DOHH2 (cell line): ENCODE data around the gene CTSH.
"Not testable (repeated sequence)": the region's sequence is repeated elsewhere in the genome, so short reads cannot be mapped to it uniquely, and the experiment has no call there.

Source experiments
- H3F3A ChIP-seq: fragments of 200-600 bp; sonication (generic), shearing (Covaris generic); 2 replicates; pipeline ENCODE4 v1.6.0; 2016; ENCODE audit warnings: antibody characterized with exemption, mild to moderate bottlenecking; ENCODE audit not compliant: control insufficient read depth, insufficient read depth
- H3K27ac ChIP-seq: fragments of 200-600 bp; sonication (generic); 2 replicates; pipeline ENCODE4 v1.5.1; 2014; ENCODE audit warnings: low read depth, mild to moderate bottlenecking, low read length, moderate library complexity
- H3K27me3 ChIP-seq: fragments of 200-600 bp; sonication (generic); 2 replicates; pipeline ENCODE4 v1.6.1; 2014; ENCODE audit warnings: mild to moderate bottlenecking, low read length, mixed read lengths; ENCODE audit not compliant: control insufficient read depth
- H3K36me3 ChIP-seq: fragments of 200-600 bp; sonication (generic); 2 replicates; pipeline ENCODE4 v1.6.1; 2014; ENCODE audit warnings: mild to moderate bottlenecking, low read length, moderate library complexity, mixed read lengths; ENCODE audit not compliant: control insufficient read depth
- H3K4me1 ChIP-seq: fragments of 200-600 bp; sonication (generic); 2 replicates; pipeline ENCODE4 v1.6.1; 2014; ENCODE audit warnings: mild to moderate bottlenecking, low read length, mixed read lengths; ENCODE audit not compliant: control insufficient read depth
- H3K4me2 ChIP-seq: fragments of 200-600 bp; sonication (generic); 2 replicates; pipeline ENCODE4 v1.6.0; 2014; ENCODE audit warnings: mild to moderate bottlenecking, low read length, moderate library complexity
- H3K4me3 ChIP-seq: fragments of 200-600 bp; sonication (generic); 2 replicates; pipeline ENCODE4 v1.5.1; 2014; ENCODE audit warnings: mild to moderate bottlenecking, low read length, mixed read lengths
- H3K79me2 ChIP-seq: fragments of 200-600 bp; sonication (generic); 2 replicates; pipeline ENCODE4 v1.6.1; 2014; ENCODE audit warnings: mild to moderate bottlenecking, low read length, mixed read lengths; ENCODE audit not compliant: control insufficient read depth
- H3K9me2 ChIP-seq: fragments of 200-600 bp; sonication (generic); replicated peaks from 2 replicates; pipeline ENCODE4 v1.6.1; 2014; ENCODE audit warnings: mild to moderate bottlenecking, low read length, mixed read lengths; ENCODE audit not compliant: control insufficient read depth
- H3K9me3 ChIP-seq: fragments of 200-600 bp; sonication (generic); 2 replicates; pipeline ENCODE4 v1.6.1; 2014; ENCODE audit warnings: antibody characterized with exemption, low read length, mixed read lengths; ENCODE audit not compliant: control insufficient read depth, insufficient read depth
- H4K20me1 ChIP-seq: fragments of 200-600 bp; sonication (generic); 2 replicates; pipeline ENCODE4 v1.6.0; 2014; ENCODE audit warnings: low read depth, mild to moderate bottlenecking, antibody characterized with exemption, low read length, moderate library complexity; ENCODE audit not compliant: control insufficient read depth, insufficient read depth
- CTCF ChIP-seq: fragments of 200-600 bp; sonication (generic); IDR thresholded peaks from one replicate; pipeline ENCODE4 v1.5.1; 2014; ENCODE audit warnings: antibody characterized with exemption, mild to moderate bottlenecking, low read depth, low read length; ENCODE audit not compliant: poor library complexity, severe bottlenecking
- EZH2phosphoT487 ChIP-seq: fragments of 200-600 bp; sonication (generic); IDR thresholded peaks from 2 replicates; pipeline ENCODE4 v1.6.1; 2017; ENCODE audit warnings: borderline replicate concordance, mild to moderate bottlenecking, antibody characterized with exemption, low read length, moderate library complexity, mixed read lengths

CTSH gene

GRCh38 chr15:78930577-78931388, 14.1 kb downstream of the CTSH start:
- no peaks in the 10 kb centered on the region for H3K9me2 ChIP-seq
- no peak for TF ChIP-seq EZH2phosphoT487
- TF ChIP-seq CTCF, result no peak
- H3K4me1 ChIP-seq, result no peaks in the 10 kb centered on the region
- H3K27ac ChIP-seq, result no peak overlapping the region
- H3F3A ChIP-seq, result no peaks in the 10 kb centered on the region
- H3K36me3 ChIP-seq, result peaks cover 95% of the 10 kb centered on the region
- H4K20me1 ChIP-seq, result no peaks in the 10 kb centered on the region
- H3K4me3 ChIP-seq, result no peak overlapping the region
- no peaks in the 10 kb centered on the region for H3K27me3 ChIP-seq
- peaks cover 2% of the 10 kb centered on the region; the same call in 1 of the 2 replicates for H3K79me2 ChIP-seq
- H3K9me3 ChIP-seq, result no peaks in the 10 kb centered on the region
- no peak overlapping the region for H3K4me2 ChIP-seq

DNA sequence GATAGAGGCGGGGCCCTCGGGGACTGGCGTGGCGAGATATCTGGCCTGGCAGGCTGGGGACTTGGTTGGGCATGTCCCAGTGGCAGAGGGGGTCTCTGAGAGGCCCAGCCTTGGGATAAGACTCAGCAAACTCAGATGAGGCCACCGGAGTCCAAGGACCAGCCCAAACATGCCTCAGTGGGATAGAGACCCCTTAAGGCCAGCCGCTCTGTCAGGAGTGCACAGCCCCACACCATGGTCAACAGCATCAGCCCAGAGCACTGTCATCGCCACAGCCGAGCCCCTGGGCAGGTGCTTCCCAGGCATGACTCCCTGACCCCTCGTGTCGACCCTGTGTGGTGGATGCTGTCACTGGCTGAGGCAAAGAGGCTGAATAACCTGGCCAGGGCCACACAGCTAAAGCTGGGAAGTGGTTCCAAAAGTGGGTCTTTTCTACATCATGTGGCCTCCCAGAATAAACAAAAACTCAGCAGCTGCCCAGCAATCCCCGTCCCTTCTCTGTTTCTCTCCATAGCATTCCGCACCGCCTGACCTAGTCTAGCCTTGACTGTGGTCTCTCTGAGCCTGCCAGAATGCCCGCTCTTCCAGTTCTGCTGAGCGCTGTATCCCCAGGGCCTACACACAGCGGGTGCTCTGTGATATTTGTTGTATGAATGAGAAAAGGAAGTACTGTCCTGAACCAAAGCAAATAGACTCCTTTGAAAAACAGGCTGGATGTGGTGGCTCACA, 15.1 kb downstream of the CTSH start:
- Histone ChIP-seq H3K27ac (no peak overlapping the region), H3K4me3 (no peak overlapping the region), H3K27me3 (no peaks in the 10 kb centered on the region), H3K9me2 (no peaks in the 10 kb centered on the region), H4K20me1 (no peaks in the 10 kb centered on the region), H3K4me1 (no peaks in the 10 kb centered on the region), H3K79me2 (no peaks in the 10 kb centered on the region; the same call in 1 of the 2 replicates), H3K36me3 (peaks cover 95% of the 10 kb centered on the region), H3K4me2 (no peak overlapping the region), H3F3A (no peaks in the 10 kb centered on the region; the same call in 1 of the 2 replicates), H3K9me3 (no peaks in the 10 kb centered on the region)
- no peak for TF ChIP-seq CTCF
- TF ChIP-seq EZH2phosphoT487, result no peak

- TF ChIP-seq EZH2phosphoT487 (no peak), CTCF (no peak)
- H3K4me3 ChIP-seq, result no peak overlapping the region
- peaks cover 93% of the 10 kb centered on the region for H3K36me3 ChIP-seq
Measured at GRCh38 chr15:78928616-78929093, 16.2 kb downstream of the CTSH start.

DNA sequence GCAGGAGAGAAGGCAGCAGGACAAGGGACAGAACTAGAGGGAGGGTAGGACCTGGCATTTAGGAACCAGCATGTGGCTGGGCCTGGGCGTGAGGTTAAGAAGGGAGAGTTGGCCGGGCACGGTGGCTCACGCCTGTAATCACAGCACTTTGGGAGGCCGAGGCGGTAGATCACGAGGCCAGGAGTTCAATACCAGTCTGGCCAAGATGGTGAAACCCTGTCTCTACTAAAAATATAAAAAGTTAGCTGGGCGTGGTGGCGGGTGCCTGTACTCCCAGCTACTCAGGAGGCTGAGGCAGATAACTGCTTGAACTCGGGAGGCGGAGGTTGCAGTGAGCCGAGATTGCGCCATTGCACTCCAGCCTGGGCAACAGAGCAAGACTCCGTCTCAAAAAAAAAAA, 16.7 kb downstream of the CTSH start:
- H3K4me3 ChIP-seq, H3K9me2 ChIP-seq, H3K79me2 ChIP-seq, H3K27ac ChIP-seq, H3K4me2 ChIP-seq, H3K9me3 ChIP-seq, H4K20me1 ChIP-seq, H3F3A ChIP-seq, H3K27me3 ChIP-seq, H3K4me1 ChIP-seq: not testable (repeated sequence)
- H3K36me3 ChIP-seq, result peaks cover 93% of the 10 kb centered on the region

More at GRCh38 chr15:78928616-78929093, 16.2 kb downstream of the CTSH start:
- Histone ChIP-seq H3F3A (no peaks in the 10 kb centered on the region; the same call in none of the 2 replicates), H4K20me1 (no peaks in the 10 kb centered on the region), H3K27ac (no peak overlapping the region), H3K9me2 (no peaks in the 10 kb centered on the region), H3K4me2 (no peak overlapping the region), H3K79me2 (no peaks in the 10 kb centered on the region), H3K4me1 (no peaks in the 10 kb centered on the region), H3K9me3 (no peaks in the 10 kb centered on the region), H3K27me3 (no peaks in the 10 kb centered on the region)
